Measurements from ENCODE around the gene SRMS. TPM values are rescaled to one million over a fixed set of nuclear protein-coding genes. Genes with fewer than 3 reads are reported as not detected.

Gene SRMS
- total RNA-seq, 1 donor from 2014 or later: not detected

GRCh38 chr20:63565021-63565698, 17.6 kb upstream of the SRMS start:
- H3K4me2 ChIP-seq: no peak overlapping the region
- H2AFZ ChIP-seq (replicated peaks): no peak overlapping the region
- no peaks in the 10 kb centered on the region for H4K20me1 ChIP-seq (ENCODE audit: low read depth)
- H3K36me3 Mint-ChIP-seq: no peaks in the 10 kb centered on the region
- no peaks in the 10 kb centered on the region for H3K79me2 ChIP-seq (ENCODE audit: low read depth)
- H3K9me3 ChIP-seq (ENCODE audit: low read depth): no peaks in the 10 kb centered on the region
- no peak overlapping the region for H3K9ac ChIP-seq
- H3K4me3 ChIP-seq: no peak overlapping the region
- no peaks in the 10 kb centered on the region for H3K9me3 Mint-ChIP-seq
- no peak overlapping the region for H3K27ac ChIP-seq
- peaks cover 3% of the 10 kb centered on the region for H3K27me3 Mint-ChIP-seq (ENCODE audit: insufficient read depth, low read depth)
- H3K27me3 ChIP-seq: no peaks in the 10 kb centered on the region
- no peak overlapping the region for H3K27ac Mint-ChIP-seq
- H3K4me3 Mint-ChIP-seq: no peak overlapping the region
- TF ChIP-seq, protein P1, sequence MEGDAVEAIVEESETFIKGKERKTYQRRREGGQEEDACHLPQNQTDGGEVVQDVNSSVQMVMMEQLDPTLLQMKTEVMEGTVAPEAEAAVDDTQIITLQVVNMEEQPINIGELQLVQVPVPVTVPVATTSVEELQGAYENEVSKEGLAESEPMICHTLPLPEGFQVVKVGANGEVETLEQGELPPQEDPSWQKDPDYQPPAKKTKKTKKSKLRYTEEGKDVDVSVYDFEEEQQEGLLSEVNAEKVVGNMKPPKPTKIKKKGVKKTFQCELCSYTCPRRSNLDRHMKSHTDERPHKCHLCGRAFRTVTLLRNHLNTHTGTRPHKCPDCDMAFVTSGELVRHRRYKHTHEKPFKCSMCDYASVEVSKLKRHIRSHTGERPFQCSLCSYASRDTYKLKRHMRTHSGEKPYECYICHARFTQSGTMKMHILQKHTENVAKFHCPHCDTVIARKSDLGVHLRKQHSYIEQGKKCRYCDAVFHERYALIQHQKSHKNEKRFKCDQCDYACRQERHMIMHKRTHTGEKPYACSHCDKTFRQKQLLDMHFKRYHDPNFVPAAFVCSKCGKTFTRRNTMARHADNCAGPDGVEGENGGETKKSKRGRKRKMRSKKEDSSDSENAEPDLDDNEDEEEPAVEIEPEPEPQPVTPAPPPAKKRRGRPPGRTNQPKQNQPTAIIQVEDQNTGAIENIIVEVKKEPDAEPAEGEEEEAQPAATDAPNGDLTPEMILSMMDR (IDR thresholded peaks at IDR 0.05): no peak
- TF ChIP-seq EZH2phosphoT487 (IDR thresholded peaks at IDR 0.05) (no peak), EZH2 (IDR thresholded peaks at IDR 0.05) (no peak)
- H3K36me3 ChIP-seq: no peaks in the 10 kb centered on the region
- H3K4me1 ChIP-seq: no peaks in the 10 kb centered on the region
- no peaks in the 10 kb centered on the region for H3K4me1 Mint-ChIP-seq
- no peak for DNase-seq (ENCODE audit: low spot score)
- H3F3A ChIP-seq (ENCODE audit: low read depth): no peaks in the 10 kb centered on the region

DNA sequence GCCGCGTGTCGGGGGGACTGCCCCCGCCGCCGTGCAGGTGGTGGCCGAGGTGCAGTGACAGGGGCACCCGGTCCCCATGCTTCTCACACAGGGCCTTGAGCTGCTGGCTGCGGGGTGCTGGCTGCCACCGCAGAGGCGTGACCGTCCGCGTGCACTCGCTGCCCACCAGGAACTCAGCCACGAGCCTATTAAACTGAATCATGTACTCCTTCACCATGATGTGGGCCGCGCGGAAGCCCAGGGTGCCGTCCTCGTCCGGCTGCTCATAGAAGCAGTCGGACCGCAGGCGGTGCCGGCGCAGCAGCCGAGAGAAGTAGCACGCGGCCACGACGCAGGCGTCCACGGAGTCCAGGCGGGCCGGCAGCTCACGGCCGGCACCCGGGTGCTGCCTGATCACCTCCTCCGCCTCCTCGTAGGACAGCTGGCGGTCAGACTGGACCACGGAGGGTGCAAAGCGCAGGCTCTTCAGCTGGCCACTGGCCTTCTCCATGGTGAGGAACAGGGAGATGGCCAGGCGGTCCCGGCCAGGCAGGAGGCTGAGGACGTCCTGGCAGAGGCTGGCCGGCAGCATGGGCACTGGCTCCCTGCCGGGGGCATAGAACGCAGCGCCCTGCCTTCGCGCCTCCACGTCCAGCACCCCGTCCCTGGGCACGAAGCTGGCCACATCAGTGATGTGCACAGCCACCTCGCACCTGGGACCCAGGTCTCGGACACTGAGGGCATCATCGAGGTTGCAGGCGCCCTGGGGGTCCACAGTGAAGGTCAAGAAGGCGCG, 16.7 kb upstream of the SRMS start:
- no peaks in the 10 kb centered on the region for H3K4me1 ChIP-seq
- H3K27me3 ChIP-seq: no peaks in the 10 kb centered on the region
- TF ChIP-seq, protein P1 (IDR thresholded peaks at IDR 0.05): no peak
- TF ChIP-seq EZH2phosphoT487 (IDR thresholded peaks at IDR 0.05) (no peak), EZH2 (IDR thresholded peaks at IDR 0.05) (no peak)
- no peak for DNase-seq (ENCODE audit: low spot score)
- H3K79me2 ChIP-seq (ENCODE audit: low read depth): no peaks in the 10 kb centered on the region
- H3K9ac ChIP-seq: no peak overlapping the region
- no peaks in the 10 kb centered on the region for H3F3A ChIP-seq (ENCODE audit: low read depth)
- H3K4me2 ChIP-seq: no peak overlapping the region
- no peaks in the 10 kb centered on the region for H3K36me3 Mint-ChIP-seq
- no peaks in the 10 kb centered on the region for H3K9me3 ChIP-seq (ENCODE audit: low read depth)
- H4K20me1 ChIP-seq (ENCODE audit: low read depth): no peaks in the 10 kb centered on the region
- H3K4me3 ChIP-seq: no peak overlapping the region
- H3K36me3 ChIP-seq: no peaks in the 10 kb centered on the region
- no peak overlapping the region for H3K4me3 Mint-ChIP-seq
- H3K4me1 Mint-ChIP-seq: no peaks in the 10 kb centered on the region
- H3K27ac Mint-ChIP-seq: no peak overlapping the region
- H3K9me3 Mint-ChIP-seq: no peaks in the 10 kb centered on the region
- H2AFZ ChIP-seq (replicated peaks): no peak overlapping the region
- peaks cover 3% of the 10 kb centered on the region for H3K27me3 Mint-ChIP-seq (ENCODE audit: insufficient read depth, low read depth)
- H3K27ac ChIP-seq: no peak overlapping the region

GRCh38 chr20:63563225-63563935, 15.8 kb upstream of the SRMS start:
- H3K9me3 ChIP-seq (ENCODE audit: low read depth): no peaks in the 10 kb centered on the region
- H3K4me2 ChIP-seq: no peak overlapping the region
- H3K79me2 ChIP-seq (ENCODE audit: low read depth): no peaks in the 10 kb centered on the region
- H4K20me1 ChIP-seq (ENCODE audit: low read depth): no peaks in the 10 kb centered on the region
- Mint-ChIP-seq H3K36me3 (no peaks in the 10 kb centered on the region), H3K4me1 (no peaks in the 10 kb centered on the region), H3K27ac (no peak overlapping the region), H3K27me3 (ENCODE audit: insufficient read depth, low read depth) (no peaks in the 10 kb centered on the region), H3K4me3 (no peak overlapping the region), H3K9me3 (no peaks in the 10 kb centered on the region)
- no peaks in the 10 kb centered on the region for H3K36me3 ChIP-seq
- DNase-seq (ENCODE audit: low spot score): no peak
- no peak overlapping the region for H2AFZ ChIP-seq (replicated peaks)
- no peaks in the 10 kb centered on the region for H3K4me1 ChIP-seq
- TF ChIP-seq EZH2phosphoT487 (IDR thresholded peaks at IDR 0.05): no peak
- H3K27me3 ChIP-seq: no peaks in the 10 kb centered on the region
- no peak overlapping the region for H3K4me3 ChIP-seq
- H3K27ac ChIP-seq: no peak overlapping the region
- no peak overlapping the region for H3K9ac ChIP-seq
- H3F3A ChIP-seq (ENCODE audit: low read depth): no peaks in the 10 kb centered on the region

All from neural progenitor cell (in vitro differentiated cells).